HepG2 (cell line): ENCODE results near the gene MAP4K3. TPM values are rescaled to one million over a fixed set of nuclear protein-coding genes. Genes with fewer than 3 reads are reported as not detected.
A peak's percentile ranks its signal among the peaks of the same experiment; 100 is the strongest.

ENCODE experiments used
- BRF2 ChIP-seq: sonication (generic); formaldehyde crosslinking; IDR thresholded peaks from 2 replicates; pipeline ENCODE4 v1.8.1; 2022; ENCODE audit warnings: mild to moderate bottlenecking, missing genetic modification reagents
- KAT7 ChIP-seq: IDR thresholded peaks from 2 replicates; pipeline ENCODE4 v1.6.1; 2018; ENCODE audit warnings: borderline replicate concordance, missing compliant biosample characterization
- KDM4B ChIP-seq: sonication (generic); formaldehyde crosslinking; IDR thresholded peaks from 2 replicates; pipeline ENCODE4 v1.4.0; 2020; ENCODE audit warnings: missing genetic modification reagents
- MBD4 ChIP-seq: IDR thresholded peaks from 2 replicates; pipeline ENCODE4 v1.6.1; 2012; ENCODE audit warnings: low read length, inconsistent platforms, borderline replicate concordance
- PBX3 ChIP-seq: sonication (generic); formaldehyde crosslinking; IDR thresholded peaks from 2 replicates; pipeline ENCODE4 v1.8.1; 2023; ENCODE audit warnings: missing genetic modification reagents, inconsistent platforms, borderline replicate concordance
- SATB2 ChIP-seq: sonication (generic); formaldehyde crosslinking; IDR thresholded peaks from 2 replicates; pipeline ENCODE4 v1.5.0; 2020; ENCODE audit warnings: missing genetic modification reagents
- ZMAT5 ChIP-seq: sonication (generic); formaldehyde crosslinking; IDR thresholded peaks from 2 replicates; pipeline ENCODE4 v1.5.0; 2020; ENCODE audit warnings: mild to moderate bottlenecking, low read depth, missing genetic modification reagents, borderline replicate concordance
- ZNF576 ChIP-seq: sonication (generic); formaldehyde crosslinking; IDR thresholded peaks from 2 replicates; pipeline ENCODE4 v1.4.0; 2020; ENCODE audit warnings: mild to moderate bottlenecking, missing genetic modification reagents
- ZNF687 ChIP-seq: sonication (generic); formaldehyde crosslinking; IDR thresholded peaks from 2 replicates; pipeline ENCODE4 v1.5.1; 2020; ENCODE audit warnings: mild to moderate bottlenecking, missing genetic modification reagents, moderate library complexity
- polyA plus RNA-seq, 8 experiments: library from polyadenylated mRNA; depleted of rRNA in 3 of 8; stranded (reverse) in 7 of 8; unstranded in 1 of 8; fragments of >200 nt; fragmentation: Illumina TruSeq in 4 of 8; extraction: Trizol in 4 of 8; gene quantifications; 2 replicates each; pipeline versions ENCODE4 v1.2.1 to v1.2.3, GENCODE V29; 2011 to 2016; ENCODE audit warnings: low read depth in 4 of 8, missing spikeins in 1 of 8, mixed read lengths in 1 of 8; ENCODE audit not compliant: insufficient read depth in 1 of 8
- total RNA-seq, 5 experiments: library from RNA; depleted of rRNA; stranded (reverse); fragments of >200 nt; fragmentation: Illumina TruSeq; extraction: Trizol; gene quantifications; 2 replicates each; pipeline ENCODE4 v1.2.3, GENCODE V29; 2016; ENCODE audit warnings: low read depth in 1 of 5
- TF ChIP-seq, protein P1 (sequence below): IDR thresholded peaks from 2 replicates; pipeline ENCODE4 v1.6.1; 2012; ENCODE audit warnings: low read length, improper control_type of control experiment
- TF ChIP-seq, protein P2 (sequence below): sonication (generic); formaldehyde crosslinking; IDR thresholded peaks from 2 replicates; pipeline ENCODE4 v1.4.0; 2020; ENCODE audit warnings: missing genetic modification reagents, borderline replicate concordance

MAP4K3 gene
- total and polyA plus RNA-seq, 2 of the 13 experiments (the other 11 are each of a cell fraction or from before 2014, with no cell fraction given) = 45.9 to 53.2 TPM

GRCh38 chr2:39436592-39437521 is at the start of gene MAP4K3 (continued):
- TF ChIP-seq KDM4B (no peak), SATB2 (CRISPR knock-in tag) (no peak), KAT7 (CRISPR knock-in tag) (no peak; the same call in 1 of the 2 replicates), PBX3 (no peak), ZMAT5 (CRISPR knock-in tag) (no peak), MBD4 (no peak), ZNF576 (CRISPR knock-in tag) (peak; percentile 86; the same call in 1 of the 2 replicates), BRF2 (CRISPR knock-in tag) (peak; percentile 40; the same call in 1 of the 2 replicates), ZNF687 (CRISPR knock-in tag) (peak; percentile 86)
- TF ChIP-seq, protein P1, sequence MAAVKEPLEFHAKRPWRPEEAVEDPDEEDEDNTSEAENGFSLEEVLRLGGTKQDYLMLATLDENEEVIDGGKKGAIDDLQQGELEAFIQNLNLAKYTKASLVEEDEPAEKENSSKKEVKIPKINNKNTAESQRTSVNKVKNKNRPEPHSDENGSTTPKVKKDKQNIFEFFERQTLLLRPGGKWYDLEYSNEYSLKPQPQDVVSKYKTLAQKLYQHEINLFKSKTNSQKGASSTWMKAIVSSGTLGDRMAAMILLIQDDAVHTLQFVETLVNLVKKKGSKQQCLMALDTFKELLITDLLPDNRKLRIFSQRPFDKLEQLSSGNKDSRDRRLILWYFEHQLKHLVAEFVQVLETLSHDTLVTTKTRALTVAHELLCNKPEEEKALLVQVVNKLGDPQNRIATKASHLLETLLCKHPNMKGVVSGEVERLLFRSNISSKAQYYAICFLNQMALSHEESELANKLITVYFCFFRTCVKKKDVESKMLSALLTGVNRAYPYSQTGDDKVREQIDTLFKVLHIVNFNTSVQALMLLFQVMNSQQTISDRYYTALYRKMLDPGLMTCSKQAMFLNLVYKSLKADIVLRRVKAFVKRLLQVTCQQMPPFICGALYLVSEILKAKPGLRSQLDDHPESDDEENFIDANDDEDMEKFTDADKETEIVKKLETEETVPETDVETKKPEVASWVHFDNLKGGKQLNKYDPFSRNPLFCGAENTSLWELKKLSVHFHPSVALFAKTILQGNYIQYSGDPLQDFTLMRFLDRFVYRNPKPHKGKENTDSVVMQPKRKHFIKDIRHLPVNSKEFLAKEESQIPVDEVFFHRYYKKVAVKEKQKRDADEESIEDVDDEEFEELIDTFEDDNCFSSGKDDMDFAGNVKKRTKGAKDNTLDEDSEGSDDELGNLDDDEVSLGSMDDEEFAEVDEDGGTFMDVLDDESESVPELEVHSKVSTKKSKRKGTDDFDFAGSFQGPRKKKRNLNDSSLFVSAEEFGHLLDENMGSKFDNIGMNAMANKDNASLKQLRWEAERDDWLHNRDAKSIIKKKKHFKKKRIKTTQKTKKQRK = no peak
- TF ChIP-seq, protein P2, sequence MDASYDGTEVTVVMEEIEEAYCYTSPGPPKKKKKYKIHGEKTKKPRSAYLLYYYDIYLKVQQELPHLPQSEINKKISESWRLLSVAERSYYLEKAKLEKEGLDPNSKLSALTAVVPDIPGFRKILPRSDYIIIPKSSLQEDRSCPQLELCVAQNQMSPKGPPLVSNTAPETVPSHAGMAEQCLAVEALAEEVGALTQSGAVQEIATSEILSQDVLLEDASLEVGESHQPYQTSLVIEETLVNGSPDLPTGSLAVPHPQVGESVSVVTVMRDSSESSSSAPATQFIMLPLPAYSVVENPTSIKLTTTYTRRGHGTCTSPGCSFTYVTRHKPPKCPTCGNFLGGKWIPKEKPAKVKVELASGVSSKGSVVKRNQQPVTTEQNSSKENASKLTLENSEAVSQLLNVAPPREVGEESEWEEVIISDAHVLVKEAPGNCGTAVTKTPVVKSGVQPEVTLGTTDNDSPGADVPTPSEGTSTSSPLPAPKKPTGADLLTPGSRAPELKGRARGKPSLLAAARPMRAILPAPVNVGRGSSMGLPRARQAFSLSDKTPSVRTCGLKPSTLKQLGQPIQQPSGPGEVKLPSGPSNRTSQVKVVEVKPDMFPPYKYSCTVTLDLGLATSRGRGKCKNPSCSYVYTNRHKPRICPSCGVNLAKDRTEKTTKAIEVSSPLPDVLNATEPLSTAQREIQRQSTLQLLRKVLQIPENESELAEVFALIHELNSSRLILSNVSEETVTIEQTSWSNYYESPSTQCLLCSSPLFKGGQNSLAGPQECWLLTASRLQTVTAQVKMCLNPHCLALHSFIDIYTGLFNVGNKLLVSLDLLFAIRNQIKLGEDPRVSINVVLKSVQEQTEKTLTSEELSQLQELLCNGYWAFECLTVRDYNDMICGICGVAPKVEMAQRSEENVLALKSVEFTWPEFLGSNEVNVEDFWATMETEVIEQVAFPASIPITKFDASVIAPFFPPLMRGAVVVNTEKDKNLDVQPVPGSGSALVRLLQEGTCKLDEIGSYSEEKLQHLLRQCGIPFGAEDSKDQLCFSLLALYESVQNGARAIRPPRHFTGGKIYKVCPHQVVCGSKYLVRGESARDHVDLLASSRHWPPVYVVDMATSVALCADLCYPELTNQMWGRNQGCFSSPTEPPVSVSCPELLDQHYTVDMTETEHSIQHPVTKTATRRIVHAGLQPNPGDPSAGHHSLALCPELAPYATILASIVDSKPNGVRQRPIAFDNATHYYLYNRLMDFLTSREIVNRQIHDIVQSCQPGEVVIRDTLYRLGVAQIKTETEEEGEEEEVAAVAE (CRISPR knock-in tag) = no peak
